Stomach (tissue), 9 donors: ENCODE results near the gene LRRC3C. TPM values are rescaled to one million over a fixed set of nuclear protein-coding genes. Genes with fewer than 3 reads are reported as not detected.

ENCODE experiments used
- DNase-seq, 2 donors: peaks; one replicate each; pipeline versions ENCODE4 v3.0.0 to v3.0.0-alpha.2; 2013 to 2019
- H3K27ac ChIP-seq, 5 donors: fragments of 200-600 bp in 4 of 5; sonication (generic) in 4 of 5; one replicate each; pipeline ENCODE4 v1.5.1; 2013 to 2019; ENCODE audit warnings: mild to moderate bottlenecking in 1 of 5, moderate library complexity in 1 of 5
- H3K27me3 ChIP-seq, 3 donors: fragments of 200-600 bp; sonication (generic); one replicate each; pipeline ENCODE4 v1.5.1; 2017 to 2019; ENCODE audit warnings: mixed run types in 1 of 3
- H3K36me3 ChIP-seq, 4 donors: fragments of 200-600 bp; sonication (generic); 1 replicate in 3 of 4; 2 replicates in 1 of 4; pipeline ENCODE4 v1.5.1; 2016 to 2019
- H3K4me1 ChIP-seq, 4 donors: fragments of 200-600 bp; sonication (generic); one replicate each; pipeline ENCODE4 v1.5.1; 2016 to 2019
- H3K4me3 ChIP-seq, 4 donors: fragments of 200-600 bp; sonication (generic) in 3 of 4; one replicate each; pipeline ENCODE4 v1.5.1; 2016 to 2019; ENCODE audit warnings: mild to moderate bottlenecking in 1 of 4
- H3K9me3 ChIP-seq, 4 donors: fragments of 200-600 bp; sonication (generic); one replicate each; pipeline ENCODE4 v1.5.1; 2016 to 2019
- EP300 ChIP-seq: sonication (generic); formaldehyde crosslinking; IDR thresholded peaks from one replicate; pipeline ENCODE4 v1.6.1; 2017; ENCODE audit warnings: antibody characterized with exemption
- POLR2A ChIP-seq, 4 donors: fragments of 450-650 bp; IDR thresholded peaks; one replicate each; pipeline ENCODE4 v1.6.1; 2016; ENCODE audit warnings: antibody characterized with exemption in 4 of 4, control low read depth in 2 of 4, mild to moderate bottlenecking in 1 of 4, moderate library complexity in 1 of 4
- POLR2AphosphoS5 ChIP-seq, 3 donors: sonication (generic); formaldehyde crosslinking; IDR thresholded peaks; one replicate each; pipeline ENCODE4 v1.6.1; 2016; ENCODE audit warnings: antibody characterized with exemption in 3 of 3
- WGBS, 5 donors: extraction: QIAGEN DNeasy Blood & Tissue Kit in 3 of 5; methylation state at CpG; one replicate each; pipeline versions ENCODE4 v1.1.5 to v1.1.7; 2013 to 2018; 5-methylcytosine and 5-hydroxymethylcytosine counted together
- intact Hi-C: fragments of 100-400 bp; cut with DNase I; formaldehyde crosslinking; loops from one replicate; pipeline ENCODE4 v1.15.1; 2023; ENCODE audit warnings: low total_unique reads
- polyA plus RNA-seq, 3 donors: library from polyadenylated mRNA; stranded (reverse); fragments of 200-250 nt; gene quantifications; one replicate each; pipeline ENCODE4 v1.2.3, GENCODE V29; 2013
- total RNA-seq, 5 donors: library from RNA; depleted of rRNA; stranded (reverse); fragments of >200 nt; gene quantifications; one replicate each; pipeline versions ENCODE4 v1.1.0 to v1.2.3, GENCODE V29; 2014 to 2016
- TF ChIP-seq, protein P1 (sequence below), 7 experiments: fragments of 450-650 bp in 4 of 7; fragments of 200-600 bp in 3 of 7; sonication (generic) in 3 of 7; IDR thresholded peaks; one replicate each; pipeline ENCODE4 v1.5.1; 2016 to 2019; ENCODE audit warnings: antibody characterized with exemption in 7 of 7, control low read depth in 2 of 7, mild to moderate bottlenecking in 1 of 7
- donor health status: healthy with polysubstance abuse.
- donor health status: Bipolar disorder and iron deficiency.
- donor health status: healthy.

The LRRC3C gene
- total and polyA plus RNA-seq, 8 donors: not detected

DNA sequence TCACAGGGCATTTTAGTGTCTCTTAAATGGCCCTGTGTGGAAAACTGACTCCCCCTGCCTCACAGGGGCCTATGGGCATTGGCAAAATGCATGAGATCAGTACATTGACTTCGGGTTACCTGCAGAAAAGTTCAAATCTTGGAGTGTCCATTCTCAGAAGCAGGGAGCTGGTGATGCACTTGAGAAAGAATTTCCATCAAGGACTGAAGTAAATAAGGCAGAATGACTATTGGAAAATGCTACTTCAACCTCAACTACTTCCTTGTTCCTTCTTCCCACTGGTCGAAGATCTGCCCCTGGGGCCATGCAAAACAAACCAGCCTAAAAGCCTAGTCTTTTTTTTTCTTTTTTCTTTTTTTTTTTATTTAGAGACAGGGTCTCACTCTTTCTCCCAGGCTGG lies 21.5 kb downstream of the LRRC3C start:
- TF ChIP-seq, protein P1, sequence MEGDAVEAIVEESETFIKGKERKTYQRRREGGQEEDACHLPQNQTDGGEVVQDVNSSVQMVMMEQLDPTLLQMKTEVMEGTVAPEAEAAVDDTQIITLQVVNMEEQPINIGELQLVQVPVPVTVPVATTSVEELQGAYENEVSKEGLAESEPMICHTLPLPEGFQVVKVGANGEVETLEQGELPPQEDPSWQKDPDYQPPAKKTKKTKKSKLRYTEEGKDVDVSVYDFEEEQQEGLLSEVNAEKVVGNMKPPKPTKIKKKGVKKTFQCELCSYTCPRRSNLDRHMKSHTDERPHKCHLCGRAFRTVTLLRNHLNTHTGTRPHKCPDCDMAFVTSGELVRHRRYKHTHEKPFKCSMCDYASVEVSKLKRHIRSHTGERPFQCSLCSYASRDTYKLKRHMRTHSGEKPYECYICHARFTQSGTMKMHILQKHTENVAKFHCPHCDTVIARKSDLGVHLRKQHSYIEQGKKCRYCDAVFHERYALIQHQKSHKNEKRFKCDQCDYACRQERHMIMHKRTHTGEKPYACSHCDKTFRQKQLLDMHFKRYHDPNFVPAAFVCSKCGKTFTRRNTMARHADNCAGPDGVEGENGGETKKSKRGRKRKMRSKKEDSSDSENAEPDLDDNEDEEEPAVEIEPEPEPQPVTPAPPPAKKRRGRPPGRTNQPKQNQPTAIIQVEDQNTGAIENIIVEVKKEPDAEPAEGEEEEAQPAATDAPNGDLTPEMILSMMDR (IDR thresholded peaks at IDR 0.05): no peak
- TF ChIP-seq EP300: no peak
- no peak for TF ChIP-seq POLR2A (IDR thresholded peaks at IDR 0.05)
- TF ChIP-seq POLR2AphosphoS5 (IDR thresholded peaks at IDR 0.05): no peak
- Histone ChIP-seq H3K4me3 (no peak overlapping the region), H3K36me3 (no peaks in the 10 kb centered on the region), H3K4me1 (peaks cover 0 to 16% (median 11%) of the 10 kb centered on the region in 4 donors), H3K9me3 (no peaks in the 10 kb centered on the region), H3K27ac (no peak overlapping the region), H3K27me3 (no peaks in the 10 kb centered on the region)
- WGBS, 5 donors: 56 to 79% (median 64%) methylated on average over 2 of the region's 2 CpGs
- no peak for DNase-seq
- intact Hi-C loops: no loop called here

DNA sequence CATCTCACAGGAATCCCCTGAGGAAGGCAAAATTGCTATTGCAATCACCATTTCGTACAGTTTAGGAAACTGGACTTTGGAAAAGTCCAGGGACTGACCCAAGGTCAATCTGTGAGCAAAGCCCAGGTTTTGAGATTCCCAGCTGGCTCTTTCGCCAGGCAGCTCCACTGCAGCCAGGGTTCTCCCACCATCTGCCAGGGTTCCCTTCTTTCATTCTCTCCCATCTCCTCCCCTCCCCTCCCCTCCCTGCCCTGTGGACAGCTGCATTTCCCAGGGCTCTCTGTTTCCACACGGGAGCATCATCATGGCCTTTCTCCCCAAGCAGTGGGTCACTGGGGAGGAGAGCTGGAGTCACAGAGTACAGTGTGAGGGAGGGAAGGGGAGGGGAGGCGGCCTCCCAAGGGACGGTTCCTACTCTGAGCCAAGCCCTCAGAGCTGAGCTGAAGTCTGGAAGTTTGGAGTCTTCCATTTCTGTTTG lies 23.4 kb downstream of the LRRC3C start:
- intact Hi-C loops: no loop called here
- H3K9me3 ChIP-seq: no peaks in the 10 kb centered on the region
- no peak overlapping the region for H3K4me3 ChIP-seq
- no peaks in the 10 kb centered on the region for H3K27me3 ChIP-seq
- peak in 1 of 2 donors; percentile 47 for DNase-seq
- 41 to 69% (median 65%) methylated on average over 5 of the region's 5 CpGs for WGBS, 5 donors
- no peaks in the 10 kb centered on the region for H3K36me3 ChIP-seq
- TF ChIP-seq, protein P1 (IDR thresholded peaks at IDR 0.05): no peak
- TF ChIP-seq POLR2A (IDR thresholded peaks at IDR 0.05) (no peak), EP300 (no peak), POLR2AphosphoS5 (IDR thresholded peaks at IDR 0.05) (no peak)
- no peak overlapping the region for H3K27ac ChIP-seq
- H3K4me1 ChIP-seq: peaks cover 0 to 16% (median 11%) of the 10 kb centered on the region in 4 donors

DNA sequence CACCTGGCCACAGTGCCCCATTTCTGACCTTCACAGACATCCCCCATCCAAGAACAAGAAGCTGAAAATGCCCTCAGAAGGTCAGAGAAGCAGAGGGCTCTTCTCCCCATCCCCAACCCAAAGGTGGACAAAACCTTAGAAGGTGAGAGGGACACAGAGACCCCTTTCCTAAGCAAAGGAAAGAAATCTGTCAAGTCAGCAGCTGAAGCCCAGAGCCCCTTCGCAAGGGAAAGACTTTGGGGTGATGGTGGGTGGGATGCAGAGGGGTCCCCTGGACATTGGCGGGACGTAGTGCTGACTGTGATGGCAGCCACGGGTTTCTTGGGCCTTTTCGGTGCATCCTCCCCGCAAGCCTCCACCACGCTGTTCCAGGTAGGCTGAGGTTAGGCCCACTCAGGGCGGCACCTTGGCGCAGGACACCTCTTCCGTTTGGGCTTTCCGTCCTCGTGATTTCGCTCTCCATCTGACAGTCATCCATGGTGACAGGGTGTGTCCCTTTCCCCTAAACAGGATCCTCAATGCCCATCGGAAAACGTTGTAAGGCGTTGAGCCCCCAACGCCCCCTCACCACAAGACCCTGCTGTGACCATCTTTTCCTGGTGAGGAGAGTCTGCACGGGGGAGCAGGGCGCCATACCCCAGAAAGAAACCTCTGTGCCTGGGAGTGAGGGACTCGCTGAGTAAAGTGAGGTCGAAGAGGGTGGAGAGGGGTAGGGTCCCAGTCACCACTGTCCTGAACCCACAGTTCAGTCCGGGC lies 24.6 kb downstream of the LRRC3C start:
- no peak for DNase-seq
- H3K9me3 ChIP-seq: no peaks in the 10 kb centered on the region
- H3K4me3 ChIP-seq: peak overlapping the region; percentile 36 to 46 (median 42)
- H3K27me3 ChIP-seq: no peaks in the 10 kb centered on the region
- TF ChIP-seq POLR2A (IDR thresholded peaks at IDR 0.05): no peak
- TF ChIP-seq, protein P1 (IDR thresholded peaks at IDR 0.05): no peak
- no peak for TF ChIP-seq POLR2AphosphoS5 (IDR thresholded peaks at IDR 0.05)
- TF ChIP-seq EP300: no peak
- H3K27ac ChIP-seq: peak overlapping the region in 4 of 5 donors; percentile 67 to 82 (median 70)
- 57 to 64% (median 63%) methylated on average over 20 to 22 of the region's 22 CpGs for WGBS, 5 donors
- intact Hi-C loops: no loop called here
- H3K4me1 ChIP-seq: peaks cover 0 to 16% (median 11%) of the 10 kb centered on the region in 4 donors
- H3K36me3 ChIP-seq: no peaks in the 10 kb centered on the region

DNA sequence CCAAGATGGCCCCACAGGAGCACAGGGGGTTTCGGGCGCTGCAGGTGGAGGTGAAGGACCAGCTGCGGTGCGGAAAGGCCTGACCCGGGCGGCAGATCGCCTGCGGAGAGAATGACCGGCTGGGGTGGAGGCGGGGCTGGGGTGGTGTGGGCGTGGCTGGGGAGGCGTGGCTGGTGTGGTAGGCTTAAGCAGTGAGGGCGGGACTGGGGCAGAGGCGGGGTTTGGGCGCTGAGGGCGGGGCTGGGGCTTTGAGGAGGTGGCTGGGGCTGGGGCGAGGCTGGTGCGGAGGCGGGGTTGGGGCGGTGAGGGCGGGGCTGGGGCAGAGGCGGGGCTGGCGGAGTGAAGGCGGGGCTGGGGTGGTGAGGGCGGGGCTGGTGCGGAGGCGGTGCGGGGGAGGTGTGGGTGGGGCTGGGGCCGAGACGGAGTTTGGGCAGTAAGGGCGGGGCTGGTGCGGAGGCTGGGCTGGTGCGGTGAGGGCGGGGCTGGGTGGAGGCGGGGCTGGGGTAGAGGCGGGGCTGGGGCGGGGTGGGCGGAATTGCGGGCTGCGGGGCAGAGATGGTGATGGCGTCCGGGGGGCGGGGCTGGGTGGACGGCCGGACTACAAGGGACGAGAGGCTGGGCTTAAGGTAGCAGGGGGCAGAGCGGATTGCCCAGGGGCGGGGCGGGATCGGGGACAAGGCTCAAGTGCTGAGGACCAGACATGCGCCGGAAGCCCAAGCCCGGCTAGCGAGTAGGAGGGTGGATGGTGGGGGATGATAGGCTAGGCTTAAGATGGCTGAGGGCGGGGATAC lies 25.3 kb downstream of the LRRC3C start:
- DNase-seq: peak; percentile 98 to 99
- intact Hi-C loops: no loop called here
- Histone ChIP-seq H3K4me1 (peaks cover 0 to 16% (median 11%) of the 10 kb centered on the region in 4 donors), H3K4me3 (peak overlapping the region; percentile 36 to 46 (median 42)), H3K36me3 (no peaks in the 10 kb centered on the region), H3K27ac (peak overlapping the region; percentile 5 to 82 (median 67)), H3K27me3 (no peaks in the 10 kb centered on the region), H3K9me3 (no peaks in the 10 kb centered on the region)
- peak in 1 of 3 donors; percentile 24 for TF ChIP-seq POLR2AphosphoS5 (IDR thresholded peaks at IDR 0.05)
- TF ChIP-seq, protein P1 (IDR thresholded peaks at IDR 0.05): no peak
- WGBS, 5 donors: 0 to 4% (median 1%) methylated on average over 14 to 54 of the region's 55 CpGs
